HEK293 (cell line): ENCODE measurements around the gene TOPBP1.
"Not testable (repeated sequence)": the region's sequence is repeated elsewhere in the genome, so short reads cannot be mapped to it uniquely, and the experiment has no call there.

ENCODE experiments used
- CTCF ChIP-seq: fragments of 450-650 bp; formaldehyde crosslinking; IDR thresholded peaks from 2 replicates; pipeline ENCODE4 v1.5.1; 2016; ENCODE audit warnings: missing biosample characterization, missing genetic modification characterization
- FEZF1 ChIP-seq: fragments of 450-650 bp; formaldehyde crosslinking; IDR thresholded peaks from 2 replicates; pipeline ENCODE4 v1.5.1; 2016; ENCODE audit warnings: missing biosample characterization, missing genetic modification characterization
- PATZ1 ChIP-seq: fragments of 450-650 bp; formaldehyde crosslinking; IDR thresholded peaks from 2 replicates; pipeline ENCODE4 v1.5.1; 2016; ENCODE audit warnings: missing biosample characterization, missing genetic modification characterization
- ZBTB6 ChIP-seq: fragments of 450-650 bp; formaldehyde crosslinking; IDR thresholded peaks from 2 replicates; pipeline ENCODE4 v1.5.1; 2017; ENCODE audit warnings: missing biosample characterization, missing genetic modification characterization
- ZNF248 ChIP-seq: fragments of 450-650 bp; formaldehyde crosslinking; IDR thresholded peaks from 2 replicates; pipeline ENCODE4 v1.5.1; 2017; ENCODE audit warnings: missing biosample characterization, missing genetic modification characterization
- ZNF560 ChIP-seq: fragments of 450-650 bp; formaldehyde crosslinking; IDR thresholded peaks from 2 replicates; pipeline ENCODE4 v1.5.1; 2017; ENCODE audit warnings: missing biosample characterization, missing genetic modification characterization, borderline replicate concordance

GRCh38 chr3:133665188-133665587 is 3.4 kb upstream of the TOPBP1 start:
- not testable (repeated sequence) for TF ChIP-seq FEZF1, CTCF, ZBTB6, ZNF560, PATZ1, ZNF248 (tag by site-specific recombination)
